ENCODE measurements around the gene SLC25A48. TPM values are rescaled to one million over a fixed set of nuclear protein-coding genes. Genes with fewer than 3 reads are reported as not detected.

Gene SLC25A48
- total RNA-seq, 1 donor from 2014 or later: not detected

- TF ChIP-seq CTCF (IDR thresholded peaks at IDR 0.05): no peak
- H3K27ac ChIP-seq: no peak overlapping the region
- H3K27me3 ChIP-seq: peaks cover 13% of the 10 kb centered on the region
- peak overlapping the region in 1 of 2 donors; percentile 49 for H3K4me3 ChIP-seq
- DNase-seq (ENCODE audit: low spot score in 2 of 2): no peak
- no peaks in the 10 kb centered on the region for H3K36me3 ChIP-seq
- peaks cover 0 to 6% of the 10 kb centered on the region in 2 donors for H3K4me1 ChIP-seq
- peaks cover 0 to 5% of the 10 kb centered on the region in 2 donors for H3K9me3 ChIP-seq
- intact Hi-C loops (cut with DNase I): no loop called here
Measured at GRCh38 chr5:135930949-135931295, 96.5 kb downstream of the SLC25A48 start.

- intact Hi-C loops (cut with DNase I): no loop called here
- TF ChIP-seq CTCF (IDR thresholded peaks at IDR 0.05): no peak
Measured at GRCh38 chr5:135934939-135935338, 100.5 kb downstream of the SLC25A48 start.

GRCh38 chr5:135937245-135937911 lies 102.9 kb downstream of the SLC25A48 start:
- intact Hi-C loops (cut with DNase I): no loop called here
- no peaks in the 10 kb centered on the region for H3K4me1 ChIP-seq
- H3K27me3 ChIP-seq: no peaks in the 10 kb centered on the region
- no peaks in the 10 kb centered on the region for H3K36me3 ChIP-seq
- no peak overlapping the region for H3K4me3 ChIP-seq
- no peak overlapping the region for H3K27ac ChIP-seq
- no peak for TF ChIP-seq CTCF (IDR thresholded peaks at IDR 0.05)
- no peaks in the 10 kb centered on the region for H3K9me3 ChIP-seq
- DNase-seq (ENCODE audit: low spot score in 2 of 2): no peak

More at GRCh38 chr5:135934939-135935338, 100.5 kb downstream of the SLC25A48 start:
- Histone ChIP-seq H3K27me3 (peaks cover 10% of the 10 kb centered on the region), H3K4me3 (no peak overlapping the region), H3K27ac (no peak overlapping the region), H3K36me3 (no peaks in the 10 kb centered on the region), H3K9me3 (no peaks in the 10 kb centered on the region), H3K4me1 (peaks cover 0 to 6% of the 10 kb centered on the region in 2 donors)
- DNase-seq (ENCODE audit: low spot score in 2 of 2): no peak

Other genes starting within 250 kb of the SLC25A48 start
- not detected for gene IL9, start 61.2 kb downstream of the SLC25A48 start, total RNA-seq
- gene LECT2, start 120.3 kb downstream of the SLC25A48 start, total RNA-seq: not detected
- 174 TPM for gene TGFBI, start 194.3 kb downstream of the SLC25A48 start, total RNA-seq

All from ascending aorta (tissue), 2 donors.